SU-DHL-6 (cell line): ENCODE data around the gene ITFG2.

Experiments
- CTCF ChIP-seq: fragments of 200-600 bp; sonication (generic); IDR thresholded peaks from one replicate; pipeline ENCODE4 v1.5.1; 2017; ENCODE audit warnings: antibody characterized with exemption, mild to moderate bottlenecking, low read length, moderate library complexity; ENCODE audit not compliant: insufficient read depth, poor library complexity, severe bottlenecking
- EZH2phosphoT487 ChIP-seq: fragments of 200-600 bp; sonication (generic), shearing (Covaris generic); conservative IDR thresholded peaks from 2 replicates; pipeline ENCODE4 v1.6.1; 2018; ENCODE audit warnings: mild to moderate bottlenecking, antibody characterized with exemption, low read length, moderate library complexity, mixed read lengths

- TF ChIP-seq CTCF, result no peak
- no peak for TF ChIP-seq EZH2phosphoT487
Measured at GRCh38 chr12:2768224-2768961, 44.1 kb upstream of the ITFG2 start.
